Stimulated activated CD4-positive, alpha-beta T cell treated with anti-CD3 and anti-CD28 coated beads, Interleukin-1b, Interleukin-23, amount 100 ng/mL, for 24 hours (primary cell): ENCODE data around the gene ABCC12.
A peak's percentile ranks its signal among the peaks of the same experiment; 100 is the strongest.
"Not testable (repeated sequence)": the region's sequence is repeated elsewhere in the genome, so short reads cannot be mapped to it uniquely, and the experiment has no call there.

Experiments
- DNase-seq, 4 experiments: peaks; one replicate each; pipeline ENCODE4 v3.0.0-alpha.2; 2020; ENCODE audit warnings: low read depth in 4 of 4, low spot score in 1 of 4

The ABCC12 gene

DNA sequence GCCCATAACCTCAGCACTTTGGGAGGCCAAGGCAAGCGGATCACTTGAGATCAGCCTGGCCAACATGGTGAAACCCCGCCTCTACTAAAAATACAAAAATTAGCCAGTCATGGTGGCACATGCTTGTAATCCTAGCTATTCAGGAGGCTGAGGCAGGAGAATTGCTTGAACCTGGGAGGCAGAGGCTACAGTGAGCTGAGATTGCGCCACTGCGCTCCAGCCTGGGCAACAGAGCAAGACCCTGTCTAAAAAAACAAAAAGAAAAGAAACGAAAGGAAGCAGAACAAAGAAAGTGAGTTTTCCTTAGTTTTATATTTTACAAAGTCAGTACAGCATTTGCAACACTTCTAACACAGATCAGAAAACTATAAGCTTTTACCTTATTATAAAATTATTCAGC, 10.8 kb upstream of the ABCC12 start:
- not testable (repeated sequence) for DNase-seq

DNA sequence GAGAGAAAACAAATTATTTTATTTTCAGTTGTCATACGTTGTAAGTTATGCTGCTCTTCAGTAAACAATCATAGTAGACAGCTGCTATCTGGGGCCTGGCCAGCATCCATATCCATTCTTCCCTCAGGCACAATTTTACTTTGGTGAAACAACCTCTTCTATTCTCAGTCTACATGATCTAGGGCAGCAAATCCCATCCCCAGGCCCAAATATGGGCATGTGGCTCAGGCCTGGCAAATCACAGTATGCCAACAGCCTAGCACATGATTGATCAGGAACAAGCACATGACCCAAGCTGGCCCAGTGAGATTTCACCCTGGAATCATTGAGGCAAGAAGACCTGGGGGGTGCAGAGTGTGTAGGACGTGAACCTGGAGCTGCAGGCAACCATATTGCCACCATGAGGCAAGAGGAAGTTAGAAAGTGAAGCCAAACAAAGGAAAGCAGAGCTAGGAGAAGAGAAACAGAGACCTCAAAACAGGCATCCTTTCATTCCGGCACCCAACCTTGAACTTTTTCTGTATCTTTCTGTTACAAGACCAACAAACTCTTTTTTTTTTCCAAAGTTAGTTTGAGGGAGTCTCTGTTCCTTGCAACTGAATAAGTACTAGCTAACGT, 10.3 kb upstream of the ABCC12 start:
- no peak for DNase-seq

DNA sequence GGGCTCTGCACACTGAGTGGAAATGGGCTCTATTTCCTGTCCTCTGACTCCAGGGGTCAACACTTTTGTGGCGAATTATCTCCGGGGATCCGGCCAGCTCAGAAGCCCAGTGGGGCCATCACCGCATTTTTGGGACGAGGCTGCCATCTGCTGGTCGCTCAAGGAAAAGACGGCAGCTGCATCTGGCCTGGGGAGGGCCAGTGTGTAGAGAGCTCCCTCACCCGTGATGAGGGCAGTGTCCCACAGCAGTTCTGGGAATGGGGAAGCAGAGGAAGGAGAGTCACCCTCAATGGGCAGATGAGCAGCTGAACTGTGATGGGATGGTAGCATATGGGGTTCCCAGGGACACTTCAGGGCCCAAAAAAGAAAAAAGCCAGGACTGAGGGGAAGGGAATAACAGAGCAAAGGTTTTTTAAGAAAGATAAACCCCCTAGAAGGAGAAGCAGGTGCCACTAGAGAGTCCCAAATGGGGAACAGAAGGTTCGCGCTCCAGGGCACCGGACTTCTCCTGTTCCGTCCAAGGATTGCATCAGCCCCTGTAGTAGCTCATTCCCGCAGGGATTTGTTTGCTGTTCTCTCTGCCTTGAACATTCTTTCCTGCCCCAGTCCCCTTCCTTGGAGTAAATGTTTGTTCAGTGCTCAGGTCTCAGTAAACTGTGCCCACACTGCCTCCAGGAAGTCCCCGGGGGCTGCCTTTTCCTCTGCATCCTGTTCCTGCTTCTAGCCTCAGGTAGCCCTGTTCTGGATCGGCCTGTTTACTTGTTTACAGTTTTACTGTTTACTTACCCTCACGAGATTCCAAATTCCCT, 9.3 kb upstream of the ABCC12 start:
- DNase-seq = peak; percentile 32 to 62 (median 54)

DNA sequence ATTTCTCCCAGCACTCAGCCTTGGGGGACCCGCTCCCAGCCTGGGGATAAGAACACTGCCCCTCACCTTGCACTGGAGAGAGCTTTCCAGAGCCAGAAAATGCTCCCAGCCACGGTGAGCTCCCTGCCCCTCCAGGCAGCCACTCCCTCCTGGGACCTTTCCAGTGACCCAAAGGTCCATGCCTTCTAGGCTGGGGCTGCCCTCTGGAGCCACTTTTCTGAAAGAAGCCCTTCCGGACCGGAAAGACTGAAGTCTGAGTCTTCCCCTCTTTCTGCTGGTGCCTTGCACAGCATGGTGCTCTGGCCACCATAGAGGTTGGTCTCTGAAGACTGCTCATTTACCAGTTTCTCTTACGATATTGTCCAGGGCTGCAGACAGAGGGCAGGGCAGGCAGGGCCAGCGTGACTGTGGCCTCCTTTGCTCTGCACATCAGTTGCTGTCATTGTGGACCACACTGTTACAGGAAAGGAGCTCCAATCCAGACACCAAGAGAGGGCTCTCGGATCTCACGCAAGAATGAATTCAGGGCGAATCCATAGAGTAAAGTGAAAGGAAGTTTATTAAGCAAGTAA, 7.1 kb upstream of the ABCC12 start:
- no peak for DNase-seq

DNA sequence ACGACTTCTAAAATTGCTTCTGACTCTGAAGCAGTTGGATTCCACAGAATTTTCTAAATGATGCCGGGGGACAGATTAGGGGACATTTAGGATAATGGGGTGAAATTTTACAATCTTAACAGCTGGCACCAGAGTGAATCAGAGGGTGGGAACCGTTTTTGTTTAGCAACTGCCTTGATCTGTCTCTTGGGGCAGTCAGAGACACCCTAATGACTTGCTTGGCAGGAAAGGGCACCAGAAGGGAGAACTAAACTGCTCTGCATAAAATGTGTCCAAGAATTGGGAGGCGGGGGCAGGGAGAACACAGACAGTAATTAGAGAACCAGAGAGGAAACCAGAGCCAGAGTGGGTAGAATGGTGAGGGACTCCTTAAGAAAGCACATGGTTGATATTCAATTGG, 6.1 kb upstream of the ABCC12 start:
- DNase-seq = no peak

DNA sequence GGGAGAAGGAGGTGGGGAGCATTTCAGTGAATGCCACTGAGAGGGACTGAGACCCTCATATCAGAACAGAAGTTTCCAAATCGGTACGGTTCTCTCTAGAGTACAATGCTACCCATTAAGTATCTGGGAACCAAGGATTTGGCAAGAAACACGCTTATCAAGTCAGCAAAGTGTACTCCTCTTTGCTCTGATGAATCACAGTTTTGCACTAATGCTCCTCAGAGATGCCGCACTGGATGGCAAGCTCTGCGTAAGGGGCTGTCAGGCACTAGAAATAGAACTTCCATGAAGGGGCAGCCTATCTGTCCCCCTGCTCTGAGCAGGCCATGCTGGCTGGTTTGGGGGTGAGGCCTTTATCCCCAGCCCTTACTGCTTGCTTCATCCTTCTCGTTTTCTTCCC, 4.8 kb upstream of the ABCC12 start:
- no peak for DNase-seq

DNA sequence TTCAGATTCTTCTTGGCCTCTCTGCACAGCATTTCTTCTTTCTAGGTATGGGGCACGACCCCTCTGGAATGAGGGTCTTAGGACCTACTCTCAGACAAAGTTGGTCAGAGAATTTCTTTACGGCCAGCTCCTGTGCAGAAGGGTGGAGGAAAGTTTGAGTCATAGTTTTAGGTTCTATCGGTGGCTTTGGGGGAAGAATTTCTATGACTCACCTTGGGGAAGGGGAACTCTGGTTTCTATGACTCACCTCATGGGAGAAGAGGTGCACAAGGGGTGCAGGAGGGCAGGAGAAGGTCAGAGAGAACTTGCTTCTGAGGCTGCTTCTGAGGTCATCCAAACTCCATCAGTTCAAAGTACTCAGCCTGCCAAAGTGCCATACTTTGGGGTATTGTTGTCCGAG, 2.5 kb upstream of the ABCC12 start:
- peak in 3 of 4 experiments; percentile 7 to 41 (median 30) for DNase-seq

DNA sequence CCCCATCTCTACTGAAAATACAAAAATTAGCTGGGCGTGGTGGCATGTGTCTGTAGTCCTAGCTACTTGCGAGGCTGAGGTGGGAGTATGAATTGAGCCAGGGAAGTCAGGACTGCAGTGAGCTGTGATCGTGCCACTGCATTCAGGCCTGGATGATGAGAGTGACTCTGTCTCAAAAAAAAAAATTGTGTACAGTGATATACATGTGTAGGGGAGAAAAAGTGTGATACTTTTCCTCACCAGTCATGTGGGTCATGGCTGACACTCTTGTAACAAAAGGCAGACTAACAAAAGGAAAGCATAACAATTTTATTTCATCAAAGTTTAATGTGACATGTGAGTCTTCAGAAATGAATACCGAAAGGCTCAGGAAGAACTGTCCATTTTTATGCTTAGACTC, 2.0 kb upstream of the ABCC12 start:
- no peak for DNase-seq

DNA sequence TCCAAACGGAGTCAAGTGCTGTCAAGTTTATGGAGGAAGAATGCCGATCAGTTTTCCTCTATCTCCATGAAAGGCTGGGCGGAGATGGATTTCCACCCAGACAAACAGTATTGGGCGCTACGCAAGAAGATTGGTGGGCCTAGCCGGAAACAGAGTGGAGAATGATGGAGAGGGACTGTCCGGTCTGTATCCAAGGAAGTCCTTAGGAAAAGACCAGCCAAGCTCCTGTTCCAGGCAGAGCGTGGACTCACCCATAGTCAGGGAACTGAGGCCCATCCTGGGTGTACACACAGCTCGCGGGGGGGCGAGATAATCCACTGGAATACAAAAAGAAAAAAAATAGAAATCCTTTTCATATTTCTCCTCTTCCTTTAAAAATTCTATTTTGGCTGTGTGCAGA, 1.5 kb upstream of the ABCC12 start:
- DNase-seq = no peak

DNA sequence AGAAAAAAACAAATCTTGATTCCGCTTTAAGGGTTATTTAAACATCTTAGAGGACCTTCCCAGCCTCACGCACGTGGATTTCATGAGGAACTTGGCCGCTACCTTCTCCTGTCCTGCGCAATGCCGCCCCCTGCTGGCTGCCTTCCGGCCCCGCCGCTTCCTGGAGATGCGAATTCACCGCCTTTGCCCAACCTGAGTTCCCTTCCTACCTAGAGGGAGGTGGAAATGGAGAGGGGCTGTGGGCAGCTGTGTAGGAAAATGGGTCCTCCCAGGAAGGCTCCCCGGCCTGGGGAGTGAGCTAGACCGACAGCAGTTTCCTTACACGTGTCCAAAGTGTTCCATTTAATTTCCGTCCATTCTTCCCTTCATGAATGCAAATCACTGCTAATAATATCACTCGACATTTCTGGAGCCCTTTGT, 1.0 kb upstream of the ABCC12 start:
- DNase-seq = peak; percentile 80 to 94 (median 85)

DNA sequence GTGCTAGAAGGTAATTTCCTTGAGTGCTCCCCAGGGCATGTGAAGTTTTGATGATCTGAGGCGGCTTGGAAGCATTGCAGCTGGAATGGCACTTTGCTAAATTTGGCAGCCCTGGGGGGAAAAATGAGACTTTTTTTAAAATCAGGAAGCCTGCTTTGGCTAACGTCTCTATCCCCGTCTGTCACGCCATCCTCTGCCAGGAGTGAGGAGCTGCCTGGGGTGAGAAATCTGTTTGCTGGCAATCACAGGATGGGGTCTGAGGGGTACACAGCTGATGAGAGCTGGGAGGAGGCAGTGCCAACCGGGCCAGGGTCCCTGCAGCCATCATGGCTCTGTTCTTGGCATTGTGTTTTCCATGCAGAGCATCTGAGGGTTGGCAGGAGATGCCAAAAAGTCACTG, 2.0 kb downstream of the ABCC12 start:
- DNase-seq = no peak

DNA sequence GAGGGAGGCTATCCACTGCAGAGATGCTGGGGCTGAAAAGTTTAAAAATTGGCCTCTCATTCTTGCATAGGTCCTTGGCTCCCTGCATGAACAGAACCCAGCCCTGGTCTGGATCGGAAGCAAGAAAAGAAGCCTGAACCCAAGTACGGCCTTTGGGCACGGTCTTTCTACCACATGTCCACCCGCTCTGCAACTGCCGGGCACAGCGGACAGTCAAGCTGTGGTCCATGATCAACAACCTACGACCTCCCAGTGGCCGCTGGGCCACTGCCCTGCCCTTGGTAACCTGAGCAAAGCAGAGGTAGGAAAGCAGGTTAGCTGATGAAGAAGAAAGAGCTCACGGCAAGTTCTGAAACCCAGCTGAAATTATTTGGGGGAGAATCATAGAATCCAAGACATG, 3.6 kb downstream of the ABCC12 start:
- no peak for DNase-seq

DNA sequence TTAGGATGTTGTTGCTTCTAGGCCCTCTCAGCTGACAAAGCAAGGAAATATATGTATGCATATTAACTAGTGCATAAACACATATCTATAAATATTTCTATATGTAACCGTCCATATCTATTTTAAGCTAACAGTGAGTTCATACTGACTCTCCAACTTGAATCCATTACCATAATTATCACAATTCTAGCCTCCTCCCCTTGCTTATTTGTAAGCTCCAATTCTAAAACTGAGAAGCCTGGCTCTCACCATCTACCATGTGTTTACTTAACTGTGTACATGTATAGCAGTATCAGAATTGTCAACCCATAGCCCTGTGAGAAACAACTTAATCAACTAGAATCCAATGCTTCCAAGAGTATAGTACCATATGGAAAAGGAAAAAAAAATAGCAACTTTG, 5.1 kb downstream of the ABCC12 start:
- DNase-seq = no peak

DNA sequence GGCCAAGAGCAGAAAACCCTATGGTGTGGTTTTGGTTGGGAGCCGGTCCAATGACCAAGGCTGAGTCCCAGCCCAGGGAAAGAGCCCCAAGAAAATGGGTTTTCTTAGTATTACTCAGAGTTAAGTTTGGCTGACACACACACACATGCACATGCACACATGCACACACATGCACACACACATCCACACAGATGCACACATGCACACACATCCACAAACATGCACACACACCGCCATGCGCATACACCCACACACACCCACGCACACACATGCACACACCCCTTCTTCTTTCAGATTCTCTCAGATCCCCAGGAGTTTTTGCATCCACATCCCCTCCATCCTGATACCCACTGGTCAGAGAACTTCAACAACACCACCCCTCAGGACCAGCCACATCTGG, 9.1 kb downstream of the ABCC12 start:
- no peak for DNase-seq

DNA sequence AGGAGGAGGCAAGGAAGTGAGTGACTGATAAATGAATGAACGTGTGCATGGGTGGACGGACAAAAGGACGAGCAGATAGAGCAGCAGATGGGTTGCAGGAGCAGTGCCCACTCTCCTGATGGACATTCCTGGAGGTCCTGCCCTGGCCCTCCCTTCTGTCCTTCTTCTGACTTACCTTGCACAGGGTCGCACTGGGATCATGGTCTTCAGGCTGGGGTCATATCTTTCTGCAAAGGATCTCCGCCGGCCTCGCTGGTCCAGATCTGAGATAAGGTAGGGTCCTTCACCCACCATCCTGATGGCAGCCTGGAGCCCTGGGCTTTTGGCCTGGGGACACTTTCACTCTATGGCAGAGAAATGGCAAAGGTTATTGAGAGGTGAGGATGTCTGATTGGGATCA, 9.7 kb downstream of the ABCC12 start:
- no peak for DNase-seq

DNA sequence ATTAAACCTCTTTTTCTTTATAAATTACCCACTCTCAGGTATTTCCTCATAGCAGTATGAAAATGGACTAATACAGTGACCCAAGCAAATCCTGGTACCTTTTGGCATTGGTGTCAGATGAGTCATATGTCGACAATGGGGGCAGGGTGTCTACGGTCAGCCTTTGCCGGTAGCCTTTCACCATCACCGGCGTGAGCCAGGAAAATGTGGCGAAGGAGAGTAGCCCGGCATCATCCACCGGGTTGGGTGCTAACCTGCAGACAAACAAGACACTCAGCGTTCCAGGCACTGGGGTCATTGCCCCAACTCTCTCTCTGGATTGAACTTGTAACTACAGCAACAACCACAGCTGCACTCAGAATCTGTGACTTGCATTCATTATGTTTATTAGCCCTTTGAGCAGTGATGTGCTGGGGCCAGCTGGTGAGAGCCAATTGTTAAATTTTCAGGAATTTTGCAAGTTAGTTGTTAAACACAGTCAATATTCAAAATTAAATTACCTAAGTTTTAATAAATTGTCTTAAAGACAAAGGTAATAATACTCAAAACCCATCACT, 11.9 kb downstream of the ABCC12 start:
- no peak for DNase-seq

DNA sequence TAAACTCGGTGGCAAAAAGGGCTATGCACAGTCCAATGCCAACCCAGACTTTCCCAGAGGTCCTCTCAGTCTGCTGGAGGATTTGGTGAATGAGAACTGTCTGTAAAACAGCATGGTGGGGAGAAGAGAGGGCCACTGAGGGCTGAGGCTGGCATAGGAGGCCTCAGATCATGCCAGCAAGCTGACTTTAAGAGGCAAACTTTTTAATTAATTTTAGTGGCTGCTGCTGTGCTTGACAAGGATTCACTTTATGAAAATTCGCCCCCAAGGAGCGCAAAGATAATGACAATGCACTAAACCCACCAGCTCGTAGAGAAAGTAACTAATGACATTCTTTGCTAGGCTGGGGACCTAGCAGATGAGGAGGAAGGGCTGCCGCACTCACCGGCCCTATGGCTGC, 15.0 kb downstream of the ABCC12 start:
- DNase-seq = no peak

DNA sequence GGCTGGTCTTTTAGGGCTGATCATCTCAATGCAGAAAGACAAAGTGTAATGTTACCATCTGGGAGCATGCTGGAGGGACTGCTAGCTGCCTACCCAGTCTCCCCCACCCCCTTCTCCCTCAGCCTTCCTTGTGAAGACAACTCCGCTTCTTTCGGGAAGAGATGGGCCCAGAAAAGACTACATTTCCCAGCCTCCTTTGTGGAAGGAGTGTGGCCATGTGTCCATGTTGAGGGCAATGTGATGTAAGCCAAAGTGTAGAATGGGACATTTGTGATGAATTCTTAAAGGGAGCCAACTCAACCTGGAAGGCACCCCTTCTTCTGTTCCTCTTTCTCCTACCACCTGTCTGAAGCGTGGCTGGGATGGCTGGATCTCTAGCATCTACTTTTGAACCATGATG, 16.3 kb downstream of the ABCC12 start:
- no peak for DNase-seq

DNA sequence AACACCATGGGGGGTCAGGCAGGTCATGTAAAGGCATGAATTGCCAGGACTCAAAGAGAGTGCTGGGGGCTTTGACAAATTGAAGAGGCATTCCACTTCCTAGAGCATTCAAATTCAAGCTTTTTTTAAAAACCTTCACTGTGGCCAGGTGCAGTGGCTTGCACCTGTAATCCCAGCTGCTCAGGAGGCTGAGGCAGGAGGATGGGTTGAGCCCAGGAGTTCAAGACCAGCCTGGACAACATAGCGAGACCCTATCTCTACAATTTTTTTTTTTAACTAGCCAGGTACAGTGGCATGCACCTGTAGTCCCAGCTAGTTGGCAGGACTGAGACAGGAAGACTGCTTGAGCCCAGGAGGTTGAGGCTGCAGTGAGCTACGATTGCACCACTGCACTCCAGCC, 17.2 kb downstream of the ABCC12 start:
- DNase-seq = no peak

DNA sequence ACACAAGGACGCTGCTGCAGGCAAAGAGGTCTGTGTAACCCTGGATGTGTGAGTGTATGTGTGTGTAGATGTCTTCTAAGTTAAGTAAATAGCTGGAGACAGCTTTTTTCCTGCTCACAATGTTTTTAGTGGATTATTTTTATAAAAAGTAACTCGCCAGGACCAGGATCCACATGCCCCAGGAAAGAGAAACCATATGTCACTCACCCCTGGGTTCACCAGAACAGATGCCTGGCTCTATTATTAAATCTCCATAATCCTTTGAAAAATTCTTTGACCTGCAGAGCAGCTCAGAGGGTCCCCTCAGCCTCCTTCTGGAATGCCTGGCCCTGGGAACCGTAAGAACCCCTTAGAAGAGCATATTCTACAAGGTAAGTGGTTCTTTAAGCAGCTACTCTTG, 18.0 kb downstream of the ABCC12 start:
- DNase-seq = no peak

DNA sequence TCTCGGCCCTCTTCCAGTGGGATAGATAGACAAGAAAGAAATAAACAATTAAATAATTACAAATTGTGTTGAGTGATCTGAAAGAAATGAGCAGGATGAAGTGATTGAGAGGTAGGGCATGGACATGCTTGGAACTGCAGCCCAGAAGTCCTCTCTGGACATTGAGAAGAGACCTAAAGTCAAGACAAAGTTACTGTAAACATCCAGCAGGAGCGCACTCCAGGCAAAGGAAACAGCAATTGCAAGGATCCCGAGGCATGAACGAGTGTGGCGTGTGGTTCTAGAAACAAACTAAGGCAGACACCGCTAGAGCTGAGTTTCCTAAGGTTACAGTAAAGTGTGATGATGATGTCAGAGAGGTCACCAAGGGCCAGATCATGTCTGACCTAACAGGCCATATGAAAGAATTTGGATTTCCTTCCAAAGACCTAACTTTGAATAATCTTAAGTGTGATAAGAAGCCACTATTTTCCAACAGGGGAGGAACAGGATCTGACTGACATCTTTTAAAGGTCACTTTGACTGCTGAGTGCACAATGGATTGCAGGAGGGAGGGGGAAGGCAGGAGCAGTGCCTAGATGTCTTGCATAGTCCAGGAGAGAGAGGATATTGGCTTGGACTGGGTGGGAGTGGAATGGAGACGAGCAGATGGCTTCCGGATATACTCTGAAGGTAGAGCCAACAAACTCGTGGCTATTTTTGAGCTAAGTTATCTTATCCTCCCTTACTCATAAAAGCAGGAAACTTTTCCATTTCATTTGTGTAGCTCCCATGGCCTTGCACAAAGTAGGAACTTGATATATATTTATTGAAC, 19.0 kb downstream of the ABCC12 start:
- DNase-seq = no peak
